ENCODE measurements around the gene SPSB3.

- TF ChIP-seq, protein P1, sequence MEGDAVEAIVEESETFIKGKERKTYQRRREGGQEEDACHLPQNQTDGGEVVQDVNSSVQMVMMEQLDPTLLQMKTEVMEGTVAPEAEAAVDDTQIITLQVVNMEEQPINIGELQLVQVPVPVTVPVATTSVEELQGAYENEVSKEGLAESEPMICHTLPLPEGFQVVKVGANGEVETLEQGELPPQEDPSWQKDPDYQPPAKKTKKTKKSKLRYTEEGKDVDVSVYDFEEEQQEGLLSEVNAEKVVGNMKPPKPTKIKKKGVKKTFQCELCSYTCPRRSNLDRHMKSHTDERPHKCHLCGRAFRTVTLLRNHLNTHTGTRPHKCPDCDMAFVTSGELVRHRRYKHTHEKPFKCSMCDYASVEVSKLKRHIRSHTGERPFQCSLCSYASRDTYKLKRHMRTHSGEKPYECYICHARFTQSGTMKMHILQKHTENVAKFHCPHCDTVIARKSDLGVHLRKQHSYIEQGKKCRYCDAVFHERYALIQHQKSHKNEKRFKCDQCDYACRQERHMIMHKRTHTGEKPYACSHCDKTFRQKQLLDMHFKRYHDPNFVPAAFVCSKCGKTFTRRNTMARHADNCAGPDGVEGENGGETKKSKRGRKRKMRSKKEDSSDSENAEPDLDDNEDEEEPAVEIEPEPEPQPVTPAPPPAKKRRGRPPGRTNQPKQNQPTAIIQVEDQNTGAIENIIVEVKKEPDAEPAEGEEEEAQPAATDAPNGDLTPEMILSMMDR (IDR thresholded peaks at IDR 0.05 in 2 of 3, conservative IDR thresholded peaks at IDR 0.05 in 1 of 3; ENCODE audit: insufficient read depth in 2 of 3, low read depth in 1 of 3, low read length in 3 of 3) = no peak
- no peak for TF ChIP-seq USF2 (CRISPR knock-in tag; IDR thresholded peaks at IDR 0.05)
- TF ChIP-seq EP300 (IDR thresholded peaks at IDR 0.05; ENCODE audit: low read length) = no peak
- TF ChIP-seq ELK1 (CRISPR knock-in tag; IDR thresholded peaks at IDR 0.05) = no peak
- TF ChIP-seq NBN (IDR thresholded peaks at IDR 0.05; ENCODE audit: low read depth) = no peak
- no peak for TF ChIP-seq PHB2 (IDR thresholded peaks at IDR 0.05; ENCODE audit: low read depth)
- TF ChIP-seq POLR2AphosphoS2 (IDR thresholded peaks at IDR 0.05; ENCODE audit: low read length) = no peak
- TF ChIP-seq FOS (IDR thresholded peaks at IDR 0.05; ENCODE audit: extremely low read depth, insufficient read length) = no peak
- no peak for TF ChIP-seq FIP1L1 (IDR thresholded peaks at IDR 0.05; ENCODE audit: low read depth, low read length, poor library complexity, severe bottlenecking)
- no peak for TF ChIP-seq POLR2A (conservative IDR thresholded peaks at IDR 0.05)
- TF ChIP-seq CBX5 (IDR thresholded peaks at IDR 0.05; ENCODE audit: borderline replicate concordance, low read depth) = no peak
- TF ChIP-seq HBP1 (CRISPR knock-in tag; IDR thresholded peaks at IDR 0.05) = no peak
- TF ChIP-seq FOXJ3 (CRISPR knock-in tag; IDR thresholded peaks at IDR 0.05) = no peak
- no peak for TF ChIP-seq ETS1 (conservative IDR thresholded peaks at IDR 0.05; ENCODE audit: control insufficient read depth, low read depth, low read length)
These were observed 12.7 kb upstream of the SPSB3 start for GRCh38 chr16:1794908-1795666.

Data from K562 (cell line).